COR-L47 (cell line): Measurements from ENCODE around the gene FMO4.
"Not testable (repeated sequence)": the region's sequence is repeated elsewhere in the genome, so short reads cannot be mapped to it uniquely, and the experiment has no call there.

Experiments
- DNase-seq: peaks from one replicate; lab custom pipeline; 2025; lab: John Stamatoyannopoulos, UW

Gene FMO4

GRCh38 chr1:171313835-171314320, at the start of gene FMO4:
Gene FMO4, plus strand, starts transcription at chr1:171314183. Its CDS starts 5,643 bp downstream, at chr1:171319826.
- DNase-seq = peak; percentile 72

GRCh38 chr1:171265686-171266085, 48.3 kb upstream of the FMO4 start:
- no peak for DNase-seq

- DNase-seq = no peak
These were observed 47.1 kb upstream of the FMO4 start for GRCh38 chr1:171266930-171267329.

- DNase-seq = no peak
These were observed 46.6 kb upstream of the FMO4 start for GRCh38 chr1:171267391-171267790.

GRCh38 chr1:171270806-171271205, 43.2 kb upstream of the FMO4 start:
- no peak for DNase-seq

GRCh38 chr1:171277534-171277933, 36.4 kb upstream of the FMO4 start:
- no peak for DNase-seq

GRCh38 chr1:171279234-171279633, 34.7 kb upstream of the FMO4 start:
- DNase-seq = no peak

GRCh38 chr1:171279678-171280077, 34.3 kb upstream of the FMO4 start:
- no peak for DNase-seq

GRCh38 chr1:171280599-171280998, 33.4 kb upstream of the FMO4 start:
- no peak for DNase-seq

- DNase-seq = no peak
These were observed 27.8 kb upstream of the FMO4 start for GRCh38 chr1:171286032-171286705.

GRCh38 chr1:171290621-171291020, 23.4 kb upstream of the FMO4 start:
- no peak for DNase-seq

- DNase-seq = no peak
These were observed 21.2 kb upstream of the FMO4 start for GRCh38 chr1:171292799-171293198.

GRCh38 chr1:171295383-171295782, 18.6 kb upstream of the FMO4 start:
- DNase-seq = not testable (repeated sequence)

- no peak for DNase-seq
These were observed 18.2 kb upstream of the FMO4 start for GRCh38 chr1:171295821-171296220.

GRCh38 chr1:171296897-171297296, 17.1 kb upstream of the FMO4 start:
- DNase-seq = no peak

GRCh38 chr1:171298696-171299095, 15.3 kb upstream of the FMO4 start:
- no peak for DNase-seq

- no peak for DNase-seq
These were observed 14.6 kb upstream of the FMO4 start for GRCh38 chr1:171299342-171299741.

GRCh38 chr1:171300401-171300800, 13.6 kb upstream of the FMO4 start:
- DNase-seq = no peak

GRCh38 chr1:171310661-171311087, 3.3 kb upstream of the FMO4 start:
- DNase-seq = no peak

- DNase-seq = no peak
These were observed 2.0 kb upstream of the FMO4 start for GRCh38 chr1:171311771-171312558.

- DNase-seq = no peak
These were observed 606 bp upstream of the FMO4 start for GRCh38 chr1:171313319-171313834.

GRCh38 chr1:171329251-171329650, 15.3 kb downstream of the FMO4 start:
- DNase-seq = no peak

- no peak for DNase-seq
These were observed 20.1 kb downstream of the FMO4 start for GRCh38 chr1:171334024-171334640.
